Hematopoietic multipotent progenitor cell treated with erythropoietin and hydrocortisone succinate and interleukin-3 and kit ligand, for 4 days (in vitro differentiated cells): ENCODE data around the gene SP140.
"Not testable (repeated sequence)": the region's sequence is repeated elsewhere in the genome, so short reads cannot be mapped to it uniquely, and the experiment has no call there.

ENCODE experiments used
- DNase-seq: peaks from one replicate; pipeline ENCODE4 v3.0.0-alpha.2; 2015

SP140 gene

GRCh38 chr2:230295192-230295591 lies 69.7 kb downstream of the SP140 start:
- no peak for DNase-seq

- no peak for DNase-seq
Observed at GRCh38 chr2:230296917-230297316, 71.4 kb downstream of the SP140 start.

- DNase-seq = no peak
Observed at GRCh38 chr2:230299618-230300017, 74.1 kb downstream of the SP140 start.

GRCh38 chr2:230305416-230306275 lies 80.1 kb downstream of the SP140 start:
- no peak for DNase-seq

- DNase-seq = no peak
Observed at GRCh38 chr2:230306474-230306873, 80.9 kb downstream of the SP140 start.

GRCh38 chr2:230307485-230307884 lies 81.9 kb downstream of the SP140 start:
- no peak for DNase-seq

GRCh38 chr2:230308402-230309000 lies 83.0 kb downstream of the SP140 start:
- DNase-seq = no peak

GRCh38 chr2:230310792-230311191 lies 85.3 kb downstream of the SP140 start:
- DNase-seq = not testable (repeated sequence)

GRCh38 chr2:230311634-230312033 lies 86.1 kb downstream of the SP140 start:
- DNase-seq = not testable (repeated sequence)

GRCh38 chr2:230312638-230313037 lies 87.1 kb downstream of the SP140 start:
- no peak for DNase-seq

GRCh38 chr2:230317366-230317765 lies 91.8 kb downstream of the SP140 start:
- DNase-seq = no peak

- DNase-seq = peak; percentile 52
Observed at GRCh38 chr2:230318190-230319121, 92.9 kb downstream of the SP140 start.

- DNase-seq = peak; percentile 90
Observed at GRCh38 chr2:230319211-230319862, 93.8 kb downstream of the SP140 start.

- no peak for DNase-seq
Observed at GRCh38 chr2:230321031-230321430, 95.5 kb downstream of the SP140 start.

GRCh38 chr2:230322561-230323384 lies 97.2 kb downstream of the SP140 start:
- DNase-seq = no peak

- no peak for DNase-seq
Observed at GRCh38 chr2:230323385-230324106, 98.0 kb downstream of the SP140 start.

- no peak for DNase-seq
Observed at GRCh38 chr2:230324503-230324902, 99.0 kb downstream of the SP140 start.

- DNase-seq = no peak
Observed at GRCh38 chr2:230325316-230326243, 100.0 kb downstream of the SP140 start.

GRCh38 chr2:230326453-230327417 lies 101.2 kb downstream of the SP140 start, which contains the start of gene SP140L:
TSS of gene SP140L (plus strand) at chr2:230327193. CDS start at chr2:230327270, 77 bp downstream.
- peak; percentile 92 for DNase-seq
